Prostate gland (tissue), 2 donors: ENCODE measurements around the gene PHB1.

ENCODE experiments used
- CTCF ChIP-seq, 4 experiments: fragments of 200-600 bp in 2 of 4; fragments of 450-650 bp in 2 of 4; sonication (generic) in 2 of 4; IDR thresholded peaks; 1 replicate in 3 of 4; 2 replicates in 1 of 4; pipeline ENCODE4 v1.5.1; 2016 to 2019; ENCODE audit warnings: antibody characterized with exemption in 4 of 4, mild to moderate bottlenecking in 2 of 4, moderate library complexity in 2 of 4
- POLR2A ChIP-seq: fragments of 450-650 bp; IDR thresholded peaks from one replicate; pipeline ENCODE4 v1.6.1; 2016; ENCODE audit warnings: antibody characterized with exemption, mild to moderate bottlenecking

GRCh38 chr17:49403514-49404289 is 11.0 kb downstream of the PHB1 start:
- TF ChIP-seq CTCF (IDR thresholded peaks at IDR 0.05) (no peak), POLR2A (no peak)
